HG03159 (cell line): ENCODE data around the gene ACVR2A.

Experiments used
- ATAC-seq: cut with Tn5 transposase; IDR thresholded peaks from one replicate; pipeline ENCODE4 v1.9.1; 2021; ENCODE audit warnings: mild to moderate bottlenecking, moderate library complexity; ENCODE audit not compliant: unreplicated experiment

ACVR2A gene

DNA sequence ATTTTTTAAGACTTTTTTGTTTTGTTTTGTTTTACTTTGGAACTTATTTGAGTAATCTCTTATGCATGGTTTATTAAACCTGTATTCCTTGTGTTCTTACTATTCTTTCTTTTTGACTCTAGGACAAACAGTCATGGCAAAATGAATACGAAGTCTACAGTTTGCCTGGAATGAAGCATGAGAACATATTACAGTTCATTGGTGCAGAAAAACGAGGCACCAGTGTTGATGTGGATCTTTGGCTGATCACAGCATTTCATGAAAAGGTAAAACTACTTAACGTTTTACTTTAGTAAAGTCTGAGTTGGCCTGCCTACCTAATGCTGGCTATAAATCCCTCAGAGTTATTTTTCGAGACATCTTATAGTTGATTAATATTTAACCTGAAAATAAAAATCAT is 72.3 kb downstream of the ACVR2A start:
- no peak for ATAC-seq

DNA sequence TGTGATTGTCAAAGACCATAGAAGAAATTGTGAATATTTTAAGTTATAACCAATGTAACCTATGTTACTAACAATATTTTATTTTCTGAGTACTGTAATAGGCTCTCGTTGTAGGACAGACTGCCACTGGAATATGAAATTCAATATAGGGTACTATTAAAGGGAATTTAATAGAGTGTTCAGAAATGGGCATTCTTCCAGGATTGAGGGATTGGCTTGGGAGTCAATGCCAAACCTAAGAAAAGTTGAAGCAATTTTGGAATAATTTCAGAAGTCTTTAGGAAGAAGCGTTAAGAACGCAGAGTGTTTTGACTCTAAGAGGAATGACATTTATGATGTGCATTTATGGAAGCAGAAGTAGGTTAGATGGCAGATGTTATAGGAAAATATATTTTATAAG is 79.0 kb downstream of the ACVR2A start:
- ATAC-seq, result no peak

DNA sequence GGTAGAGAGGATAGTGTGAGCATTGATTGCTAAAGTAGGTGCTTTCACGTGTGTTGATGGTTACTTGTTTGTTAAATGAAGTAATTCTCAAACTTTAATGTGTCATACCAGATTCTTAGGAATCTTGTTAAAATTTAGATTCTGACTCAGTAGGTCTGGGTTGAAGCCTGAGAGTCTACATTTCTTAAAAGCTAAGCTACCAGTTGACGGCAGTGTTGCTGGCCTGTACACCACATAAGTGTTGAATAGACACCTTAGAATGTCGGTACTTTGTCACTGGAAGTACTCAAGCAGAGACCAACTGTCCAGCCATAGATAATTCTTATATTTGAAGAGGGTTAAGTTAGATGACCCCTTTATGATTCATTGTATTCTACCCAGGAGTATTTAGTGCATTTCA is 79.8 kb downstream of the ACVR2A start:
- ATAC-seq, result no peak

DNA sequence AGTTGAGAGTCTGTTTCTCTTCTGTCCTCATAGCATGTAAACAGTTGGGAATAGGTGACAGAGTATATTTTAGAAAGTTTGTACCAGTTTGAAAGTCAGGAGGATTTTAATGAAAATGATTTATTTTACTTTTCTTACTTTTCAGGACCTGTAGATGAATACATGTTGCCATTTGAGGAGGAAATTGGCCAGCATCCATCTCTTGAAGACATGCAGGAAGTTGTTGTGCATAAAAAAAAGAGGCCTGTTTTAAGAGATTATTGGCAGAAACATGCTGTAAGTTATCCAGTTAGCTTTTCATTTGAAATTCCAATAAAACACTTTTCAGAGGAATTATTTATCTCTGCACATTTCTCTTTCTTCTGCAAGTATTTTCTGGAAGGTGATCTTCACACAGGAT is 81.1 kb downstream of the ACVR2A start:
- no peak for ATAC-seq

DNA sequence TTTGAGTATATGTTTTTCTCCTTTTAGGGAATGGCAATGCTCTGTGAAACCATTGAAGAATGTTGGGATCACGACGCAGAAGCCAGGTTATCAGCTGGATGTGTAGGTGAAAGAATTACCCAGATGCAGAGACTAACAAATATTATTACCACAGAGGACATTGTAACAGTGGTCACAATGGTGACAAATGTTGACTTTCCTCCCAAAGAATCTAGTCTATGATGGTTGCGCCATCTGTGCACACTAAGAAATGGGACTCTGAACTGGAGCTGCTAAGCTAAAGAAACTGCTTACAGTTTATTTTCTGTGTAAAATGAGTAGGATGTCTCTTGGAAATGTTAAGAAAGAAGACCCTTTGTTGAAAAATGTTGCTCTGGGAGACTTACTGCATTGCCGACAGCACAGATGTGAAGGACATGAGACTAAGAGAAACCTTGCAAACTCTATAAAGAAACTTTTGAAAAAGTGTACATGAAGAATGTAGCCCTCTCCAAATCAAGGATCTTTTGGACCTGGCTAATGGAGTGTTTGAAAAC is 82.3 kb downstream of the ACVR2A start:
- ATAC-seq, result no peak

DNA sequence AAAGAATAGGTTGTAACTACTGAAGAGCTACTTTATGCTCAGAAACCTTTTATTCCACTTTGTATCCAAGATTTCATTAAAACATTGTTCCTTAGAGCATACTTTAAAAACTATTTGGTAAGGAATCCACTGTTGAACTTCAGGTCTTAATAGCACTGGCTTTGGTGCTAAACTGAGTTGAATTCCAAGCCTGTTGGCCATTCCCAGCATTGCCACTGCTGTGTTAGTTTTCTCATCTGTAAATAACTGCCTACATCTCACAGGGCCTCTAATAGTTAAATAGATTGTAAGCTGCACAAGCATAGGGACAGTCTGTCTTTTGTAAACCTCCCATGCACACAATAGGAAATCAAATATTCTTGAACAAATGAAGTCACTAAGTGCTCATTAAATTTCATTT is 89.1 kb downstream of the ACVR2A start:
- ATAC-seq, result no peak

DNA sequence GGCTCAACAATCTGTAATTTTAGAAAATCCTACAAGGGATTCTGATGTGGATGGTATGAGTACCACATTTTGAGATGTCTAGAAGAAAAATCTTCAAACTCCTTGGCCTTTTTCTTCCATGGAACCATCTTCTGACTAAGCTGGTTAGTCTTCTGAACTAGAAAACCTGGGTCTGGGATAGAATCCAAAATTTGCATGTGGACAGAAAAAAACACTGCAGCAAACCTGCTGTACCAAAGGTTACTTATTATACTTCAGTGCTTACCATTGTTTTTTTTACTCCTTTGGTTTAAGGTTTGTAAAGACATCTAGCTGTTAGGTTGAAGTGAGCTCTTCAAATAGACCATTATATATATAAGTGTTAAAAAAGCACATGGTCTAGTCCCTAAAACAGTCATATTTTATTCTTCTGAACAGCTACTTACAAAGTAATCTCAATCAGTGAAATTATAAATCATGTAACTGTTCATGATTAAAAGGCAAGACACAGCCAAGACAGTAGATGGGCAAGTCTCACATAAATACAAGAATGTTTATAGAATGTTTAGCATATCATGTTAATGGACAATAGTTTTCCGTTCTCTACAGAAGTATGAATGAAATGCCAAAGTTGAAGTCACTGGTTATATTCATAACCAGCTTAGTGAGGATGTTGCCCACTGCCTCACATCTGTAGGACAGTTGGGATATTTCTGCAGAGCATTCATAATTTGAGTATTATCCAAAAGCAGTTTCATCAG is 90.2 kb downstream of the ACVR2A start:
- ATAC-seq, result no peak

DNA sequence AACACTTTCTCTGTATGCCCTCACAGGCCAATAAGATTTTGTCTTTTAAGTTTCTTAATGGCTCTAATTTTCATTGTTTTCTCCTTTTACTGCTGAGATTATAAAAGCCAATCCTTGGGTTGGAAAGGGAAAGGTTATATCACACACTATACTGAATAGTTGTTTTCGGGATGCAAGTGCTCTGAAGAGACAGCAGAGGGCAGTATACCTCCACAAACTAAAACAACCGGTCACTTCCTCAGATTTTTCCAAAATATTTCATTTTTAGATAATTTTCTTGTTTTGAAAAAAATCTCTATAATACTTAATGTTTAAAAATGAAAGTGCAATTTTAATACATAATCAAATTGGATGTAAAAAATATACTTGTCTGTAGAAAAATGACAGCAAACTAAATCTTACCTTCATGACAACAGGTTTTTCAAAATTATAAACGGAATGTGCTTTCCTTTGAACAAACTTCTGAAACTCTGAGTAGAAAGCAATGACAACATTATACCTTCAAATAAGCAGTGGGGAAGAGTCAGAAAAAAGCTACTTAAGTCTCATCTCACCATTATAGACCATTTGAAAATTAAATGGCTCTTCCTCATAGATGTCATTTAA is 93.0 kb downstream of the ACVR2A start:
- ATAC-seq, result peak; percentile 79

DNA sequence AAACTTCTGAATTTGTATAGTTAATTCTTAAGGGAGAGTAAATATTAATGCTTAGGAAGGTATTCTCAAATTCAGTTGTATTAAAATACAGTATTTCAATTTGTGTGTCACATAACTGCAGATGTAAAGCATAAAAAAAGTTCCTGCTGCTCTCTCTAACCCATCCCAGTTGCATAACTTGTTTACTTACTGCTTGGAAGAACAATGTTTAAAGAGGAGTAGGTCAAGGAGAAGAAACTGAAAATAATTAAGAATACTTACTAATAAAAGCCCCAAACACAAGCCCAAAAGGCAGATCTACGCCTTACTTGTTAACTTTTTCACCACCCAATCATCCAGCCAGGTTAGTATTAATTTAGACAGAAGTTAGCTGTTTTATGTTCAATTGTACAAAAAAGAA is 94.5 kb downstream of the ACVR2A start:
- no peak for ATAC-seq

DNA sequence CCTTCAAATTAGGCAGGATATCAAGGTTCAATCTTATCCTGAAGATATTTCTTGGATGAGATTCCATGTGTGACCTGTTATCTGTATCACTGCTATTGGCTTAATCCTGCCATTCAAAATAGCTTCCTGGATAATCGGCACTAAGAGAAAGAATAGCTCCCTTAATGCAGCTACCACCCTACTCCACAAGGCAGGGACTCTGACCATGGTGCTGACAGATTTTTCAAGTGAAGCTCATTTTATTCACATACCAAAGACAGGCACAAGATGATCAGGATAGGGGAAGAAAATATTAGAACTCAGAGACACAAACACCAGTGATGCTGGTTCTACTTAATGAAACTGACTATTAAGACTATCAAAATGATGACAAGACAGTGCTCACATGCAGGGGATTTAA is 100.8 kb downstream of the ACVR2A start:
- no peak for ATAC-seq

DNA sequence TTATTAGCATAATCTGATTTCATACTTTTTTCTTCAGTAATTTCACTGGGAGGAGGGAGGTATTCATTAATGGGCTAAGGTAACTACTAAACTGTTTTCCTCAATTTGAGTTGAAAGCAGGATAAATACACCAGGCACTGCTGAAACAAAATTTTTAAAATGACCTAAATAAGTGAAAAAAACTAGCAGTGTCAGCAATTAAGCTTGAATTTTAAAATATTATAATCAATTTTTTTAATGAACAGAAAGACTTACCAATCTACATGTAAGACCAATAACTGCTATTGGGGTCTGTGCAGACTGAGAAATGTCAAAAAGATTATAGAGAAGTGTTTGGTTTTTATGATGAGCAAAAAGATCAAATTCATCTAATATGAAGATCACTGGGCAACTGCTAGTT is 107.3 kb downstream of the ACVR2A start:
- no peak for ATAC-seq

DNA sequence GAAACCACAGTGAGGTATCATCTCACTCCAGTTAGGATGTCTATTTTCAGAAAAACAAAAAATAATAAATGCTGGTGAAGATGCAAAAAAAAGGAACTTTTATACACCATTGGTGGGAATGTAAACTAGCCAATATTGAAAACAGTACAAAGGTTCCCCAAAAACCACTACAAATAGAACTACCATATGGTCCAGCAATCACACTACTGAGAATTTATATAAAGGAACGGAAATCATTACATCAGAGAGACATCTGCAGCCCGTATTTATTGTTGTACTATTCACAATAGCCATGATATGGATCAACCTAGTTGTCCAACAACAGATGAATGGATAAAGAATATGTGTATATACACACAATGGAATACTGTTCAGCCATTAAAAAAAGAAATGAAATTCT is 123.7 kb downstream of the ACVR2A start:
- no peak for ATAC-seq

DNA sequence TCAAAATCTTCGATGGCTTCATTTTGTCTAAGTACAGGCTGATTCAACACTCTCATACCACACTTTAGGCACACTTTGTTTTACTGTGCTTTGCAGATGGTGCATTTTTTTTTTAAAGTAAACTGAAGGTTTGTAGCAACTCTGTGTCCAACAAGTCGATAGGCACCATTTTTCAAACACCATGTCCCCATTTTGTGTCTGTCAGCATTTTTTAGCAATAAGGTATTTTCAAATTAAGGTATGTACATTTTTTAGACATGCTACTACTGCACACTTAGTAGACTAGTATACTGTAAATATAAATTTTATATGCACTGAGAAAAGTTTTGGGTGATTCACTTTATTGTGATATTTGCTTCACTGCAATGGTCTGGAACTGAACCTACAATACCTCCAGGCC is 131.3 kb downstream of the ACVR2A start:
- ATAC-seq, result no peak

DNA sequence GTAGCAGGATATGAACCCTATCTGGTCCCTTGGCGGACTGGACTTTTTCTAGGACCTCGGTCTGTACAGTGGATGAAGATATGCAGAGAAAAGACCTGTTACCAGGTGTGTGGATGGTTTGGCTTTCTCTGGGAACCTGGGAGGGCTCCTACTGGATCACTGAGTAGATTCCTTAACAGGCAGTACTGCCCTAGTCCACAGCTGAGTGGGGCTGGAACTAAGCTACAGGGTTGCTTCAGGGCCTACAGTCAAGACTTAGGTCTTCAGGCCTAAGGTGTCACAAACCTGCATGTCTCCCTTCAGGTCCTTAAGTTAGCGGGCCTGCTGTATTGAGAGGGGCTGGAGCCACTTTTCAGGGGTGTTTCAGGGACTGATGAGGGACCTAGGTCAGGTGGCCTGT is 132.8 kb downstream of the ACVR2A start:
- no peak for ATAC-seq
